HL-60 (cell line): ENCODE measurements around the gene CPSF3.

Source experiments
- DNase-seq, 2 experiments: peaks; one replicate each; pipeline ENCODE4 v3.0.0-alpha.2; 2010 to 2020; ENCODE audit warnings: low read depth in 1 of 2, low spot score in 1 of 2
- H3K27ac ChIP-seq: fragments of 250-450 bp; sonication (Bioruptor Pico); replicated peaks from 2 replicates; pipeline ENCODE4 v1.5.1; 2020; ENCODE audit warnings: mild to moderate bottlenecking, moderate library complexity
- H3K27me3 ChIP-seq: fragments of 250-450 bp; sonication (Bioruptor Pico); 2 replicates; pipeline ENCODE4 v1.5.1; 2021; ENCODE audit warnings: mild to moderate bottlenecking, moderate library complexity; ENCODE audit not compliant: insufficient read depth, poor library complexity, severe bottlenecking
- H3K4me3 ChIP-seq: replicated peaks from 2 replicates; pipeline ENCODE4 v1.5.1; 2011; ENCODE audit warnings: mild to moderate bottlenecking, control low read depth, low read length; ENCODE audit not compliant: insufficient read depth
- CTCF ChIP-seq: IDR thresholded peaks from one replicate; pipeline ENCODE4 v1.5.1; 2011; ENCODE audit warnings: low read length, control low read depth, inconsistent platforms; ENCODE audit not compliant: insufficient read depth
- GABPA ChIP-seq: IDR thresholded peaks from 2 replicates; pipeline ENCODE4 v1.6.1; 2012; ENCODE audit warnings: low read depth
- POLR2AphosphoS5 ChIP-seq: IDR thresholded peaks from 2 replicates; pipeline ENCODE4 v1.6.1; 2012; ENCODE audit warnings: low read depth
- SPI1 ChIP-seq: IDR thresholded peaks from 2 replicates; pipeline ENCODE4 v1.6.1; 2012; ENCODE audit warnings: low read depth, mild to moderate bottlenecking, borderline replicate concordance
- TF ChIP-seq, protein P1 (sequence below): IDR thresholded peaks from 2 replicates; pipeline ENCODE4 v1.6.1; 2012; ENCODE audit warnings: low read depth; ENCODE audit not compliant: insufficient replicate concordance

Gene CPSF3

GRCh38 chr2:9398881-9399780 is 24.3 kb upstream of the CPSF3 start:
- DNase-seq, result no peak
- Histone ChIP-seq H3K4me3 (no peak overlapping the region), H3K27ac (no peak overlapping the region), H3K27me3 (no peaks in the 10 kb centered on the region)
- TF ChIP-seq GABPA (no peak), POLR2AphosphoS5 (no peak), CTCF (no peak), SPI1 (no peak)
- TF ChIP-seq, protein P1, sequence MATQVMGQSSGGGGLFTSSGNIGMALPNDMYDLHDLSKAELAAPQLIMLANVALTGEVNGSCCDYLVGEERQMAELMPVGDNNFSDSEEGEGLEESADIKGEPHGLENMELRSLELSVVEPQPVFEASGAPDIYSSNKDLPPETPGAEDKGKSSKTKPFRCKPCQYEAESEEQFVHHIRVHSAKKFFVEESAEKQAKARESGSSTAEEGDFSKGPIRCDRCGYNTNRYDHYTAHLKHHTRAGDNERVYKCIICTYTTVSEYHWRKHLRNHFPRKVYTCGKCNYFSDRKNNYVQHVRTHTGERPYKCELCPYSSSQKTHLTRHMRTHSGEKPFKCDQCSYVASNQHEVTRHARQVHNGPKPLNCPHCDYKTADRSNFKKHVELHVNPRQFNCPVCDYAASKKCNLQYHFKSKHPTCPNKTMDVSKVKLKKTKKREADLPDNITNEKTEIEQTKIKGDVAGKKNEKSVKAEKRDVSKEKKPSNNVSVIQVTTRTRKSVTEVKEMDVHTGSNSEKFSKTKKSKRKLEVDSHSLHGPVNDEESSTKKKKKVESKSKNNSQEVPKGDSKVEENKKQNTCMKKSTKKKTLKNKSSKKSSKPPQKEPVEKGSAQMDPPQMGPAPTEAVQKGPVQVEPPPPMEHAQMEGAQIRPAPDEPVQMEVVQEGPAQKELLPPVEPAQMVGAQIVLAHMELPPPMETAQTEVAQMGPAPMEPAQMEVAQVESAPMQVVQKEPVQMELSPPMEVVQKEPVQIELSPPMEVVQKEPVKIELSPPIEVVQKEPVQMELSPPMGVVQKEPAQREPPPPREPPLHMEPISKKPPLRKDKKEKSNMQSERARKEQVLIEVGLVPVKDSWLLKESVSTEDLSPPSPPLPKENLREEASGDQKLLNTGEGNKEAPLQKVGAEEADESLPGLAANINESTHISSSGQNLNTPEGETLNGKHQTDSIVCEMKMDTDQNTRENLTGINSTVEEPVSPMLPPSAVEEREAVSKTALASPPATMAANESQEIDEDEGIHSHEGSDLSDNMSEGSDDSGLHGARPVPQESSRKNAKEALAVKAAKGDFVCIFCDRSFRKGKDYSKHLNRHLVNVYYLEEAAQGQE, result no peak

- Histone ChIP-seq H3K27me3 (no peaks in the 10 kb centered on the region), H3K27ac (no peak overlapping the region), H3K4me3 (no peak overlapping the region)
- DNase-seq, result no peak
- no peak for TF ChIP-seq SPI1
- TF ChIP-seq POLR2AphosphoS5, result no peak
- TF ChIP-seq GABPA, result no peak
Measured at GRCh38 chr2:9400268-9401058, 23.0 kb upstream of the CPSF3 start.

- TF ChIP-seq SPI1, result no peak
- TF ChIP-seq CTCF, result no peak
- TF ChIP-seq, protein P1, result no peak
- no peak for TF ChIP-seq GABPA
- TF ChIP-seq POLR2AphosphoS5, result no peak
- DNase-seq, result no peak
- Histone ChIP-seq H3K27ac (no peak overlapping the region), H3K27me3 (no peaks in the 10 kb centered on the region), H3K4me3 (no peak overlapping the region)
Measured at GRCh38 chr2:9401059-9401547, 22.4 kb upstream of the CPSF3 start.
